GM18502 (cell line): Measurements from ENCODE around the gene MRI1.
"Not testable (repeated sequence)": the region's sequence is repeated elsewhere in the genome, so short reads cannot be mapped to it uniquely, and the experiment has no call there.

Experiments
- ATAC-seq: cut with Tn5 transposase; IDR thresholded peaks from one replicate; pipeline ENCODE4 v1.9.1; 2021; ENCODE audit warnings: mild to moderate bottlenecking; ENCODE audit not compliant: unreplicated experiment, poor library complexity

The MRI1 gene

DNA sequence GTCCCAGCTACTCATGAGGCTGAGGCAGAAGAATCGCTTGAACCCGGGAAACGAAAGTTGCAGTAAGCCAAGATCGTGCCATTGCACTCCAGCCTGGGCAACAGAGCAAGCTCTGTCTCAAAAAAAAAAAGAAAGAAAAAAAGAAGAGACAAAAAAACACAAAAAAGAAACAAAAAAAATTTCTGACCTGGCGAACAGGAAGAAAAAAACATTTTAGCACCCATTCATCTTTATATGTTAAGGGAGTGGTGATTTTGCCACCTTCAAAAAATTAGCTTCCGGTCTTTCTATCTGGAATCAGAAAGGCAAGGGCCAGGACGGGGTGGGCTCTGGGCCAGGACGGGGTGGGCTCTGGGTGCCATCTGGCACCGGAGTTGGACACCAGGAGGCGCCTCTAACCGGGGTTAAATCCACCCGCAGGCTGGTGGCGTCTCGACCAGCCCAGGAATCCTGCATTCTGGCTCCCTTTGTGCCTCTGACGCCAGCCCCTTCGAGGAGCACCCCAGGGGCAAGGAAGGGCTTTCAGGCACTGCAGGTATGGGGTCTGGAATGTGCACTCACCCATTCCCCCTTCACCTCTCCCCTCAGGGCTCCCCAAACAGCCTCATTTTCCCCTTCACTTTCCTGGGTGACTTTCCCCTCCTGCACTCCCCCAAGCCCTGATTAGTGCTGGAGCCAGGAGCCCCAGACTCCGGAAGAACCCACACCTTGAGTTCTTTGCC lies 20.6 kb downstream of the MRI1 start:
- ATAC-seq = no peak

DNA sequence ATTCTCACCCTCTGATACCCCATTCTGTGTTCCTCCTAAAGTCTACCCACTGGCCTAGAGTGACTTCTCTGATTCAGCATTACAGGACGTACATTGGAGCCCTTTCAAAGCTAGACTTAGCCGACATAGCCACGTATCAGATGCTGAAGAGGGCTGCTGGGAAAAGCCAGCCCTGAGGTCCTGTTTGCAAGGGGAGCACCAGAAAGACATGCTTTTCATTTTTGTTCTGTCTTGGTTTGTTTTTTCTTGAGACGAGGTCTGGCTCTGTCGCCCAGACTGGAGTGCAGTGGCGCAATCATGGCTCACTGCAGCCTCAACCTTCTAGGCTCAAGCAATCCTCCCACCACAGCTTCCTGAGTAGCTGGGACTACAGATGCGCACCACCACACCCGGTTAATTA lies 24.7 kb downstream of the MRI1 start:
- no peak for ATAC-seq

DNA sequence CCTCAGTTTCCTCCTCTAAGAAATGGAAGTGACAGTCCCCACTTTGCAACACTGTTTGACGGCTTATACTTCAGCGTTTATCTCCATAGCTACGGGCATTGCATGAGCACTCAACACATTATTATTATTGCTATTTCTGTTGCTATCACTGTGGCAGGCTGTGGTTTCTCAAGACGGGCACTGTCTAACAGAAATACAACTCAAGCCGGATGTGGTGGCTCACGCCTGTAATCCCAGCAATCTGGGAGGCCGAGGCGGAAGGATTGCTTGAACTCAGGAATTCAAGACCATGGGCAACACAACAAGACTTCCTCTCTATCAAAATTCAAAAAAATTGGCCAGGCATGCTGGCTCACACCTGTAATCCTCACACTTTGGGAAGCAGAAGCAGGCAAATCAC lies 26.0 kb downstream of the MRI1 start:
- no peak for ATAC-seq

DNA sequence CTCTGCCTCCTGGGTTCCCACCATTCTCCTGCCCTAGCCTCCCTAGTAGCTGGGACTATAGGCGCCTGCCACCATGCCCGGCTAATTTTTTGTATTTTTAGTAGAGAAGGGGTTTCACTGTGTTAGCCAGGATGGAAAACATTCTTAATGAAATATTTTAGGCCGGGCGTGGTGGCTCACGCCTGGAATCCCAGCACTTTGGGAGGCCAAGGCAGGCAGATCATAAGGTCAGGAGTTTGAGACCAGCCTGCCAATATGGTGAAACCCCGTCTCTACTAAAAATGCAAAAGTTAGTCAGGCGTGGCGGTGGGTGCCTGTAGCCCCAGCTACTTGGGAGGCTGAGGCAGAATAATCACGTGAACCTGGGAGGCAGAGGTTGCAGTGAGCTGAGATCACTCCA lies 29.0 kb downstream of the MRI1 start:
- ATAC-seq = not testable (repeated sequence)

DNA sequence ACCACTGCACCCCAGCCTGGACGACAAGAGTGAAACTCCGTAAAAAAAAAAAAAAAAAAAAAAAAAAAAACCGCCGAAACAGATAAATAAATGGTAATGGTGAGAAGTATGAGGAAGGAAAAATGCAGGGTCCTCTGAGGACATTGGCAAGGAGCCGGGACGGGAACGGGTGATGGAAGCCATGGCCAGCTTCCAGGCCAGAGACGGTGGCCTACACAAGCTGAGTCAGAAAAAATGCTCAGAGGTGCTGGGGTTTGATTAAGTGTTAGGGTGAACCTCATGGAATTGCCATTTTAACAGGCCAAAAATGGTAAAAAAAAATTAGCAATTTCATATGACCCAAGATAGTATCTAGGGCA lies 30.1 kb downstream of the MRI1 start:
- no peak for ATAC-seq

DNA sequence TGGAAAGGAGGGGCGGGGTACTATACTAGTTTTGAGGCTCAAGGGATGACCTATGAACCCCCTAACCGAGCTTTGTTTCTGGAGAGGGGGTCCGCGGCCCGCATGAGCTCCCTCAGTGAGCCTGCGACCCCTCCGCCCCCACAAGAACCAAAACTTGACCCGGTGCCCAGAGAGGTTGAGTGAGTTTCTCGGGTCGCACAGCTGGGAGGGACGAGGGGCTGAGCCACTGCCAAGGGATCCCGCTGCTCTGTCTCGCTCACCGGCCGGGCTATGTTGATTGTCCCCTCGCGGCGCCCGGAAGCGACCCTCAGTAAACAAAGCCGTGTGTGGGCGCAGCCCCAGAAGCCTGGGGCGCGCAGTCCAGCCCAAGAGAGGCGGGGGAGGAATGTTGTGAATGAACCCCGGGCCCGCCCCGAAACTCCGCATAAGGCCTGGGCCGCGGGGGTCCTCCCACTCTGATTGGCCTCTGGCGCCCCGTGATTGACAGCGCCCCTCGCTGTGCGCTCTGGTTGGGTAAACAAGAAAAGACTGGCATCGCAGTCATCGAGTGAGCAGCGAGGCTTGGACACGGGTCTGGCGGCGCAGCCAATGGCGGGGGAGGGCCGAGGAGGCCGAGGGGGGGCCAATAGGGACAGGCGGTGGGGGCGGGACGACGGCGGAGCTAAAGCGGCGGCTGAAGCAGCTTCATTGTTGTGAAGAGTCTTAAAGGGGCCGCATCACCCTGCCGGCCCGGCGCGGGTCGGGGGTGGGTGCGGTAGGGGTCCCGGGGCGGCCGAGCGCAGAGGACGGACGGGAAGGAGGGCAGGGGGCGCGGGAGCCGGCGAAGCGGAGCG lies 30.7 kb downstream of the MRI1 start, which contains the start of gene ZSWIM4:
ZSWIM4 (plus strand) TSS at position 687 of the 833 bp plus-strand sequence. CDS start 206 bp downstream, outside the sequence.
- ATAC-seq = peak; percentile 97

DNA sequence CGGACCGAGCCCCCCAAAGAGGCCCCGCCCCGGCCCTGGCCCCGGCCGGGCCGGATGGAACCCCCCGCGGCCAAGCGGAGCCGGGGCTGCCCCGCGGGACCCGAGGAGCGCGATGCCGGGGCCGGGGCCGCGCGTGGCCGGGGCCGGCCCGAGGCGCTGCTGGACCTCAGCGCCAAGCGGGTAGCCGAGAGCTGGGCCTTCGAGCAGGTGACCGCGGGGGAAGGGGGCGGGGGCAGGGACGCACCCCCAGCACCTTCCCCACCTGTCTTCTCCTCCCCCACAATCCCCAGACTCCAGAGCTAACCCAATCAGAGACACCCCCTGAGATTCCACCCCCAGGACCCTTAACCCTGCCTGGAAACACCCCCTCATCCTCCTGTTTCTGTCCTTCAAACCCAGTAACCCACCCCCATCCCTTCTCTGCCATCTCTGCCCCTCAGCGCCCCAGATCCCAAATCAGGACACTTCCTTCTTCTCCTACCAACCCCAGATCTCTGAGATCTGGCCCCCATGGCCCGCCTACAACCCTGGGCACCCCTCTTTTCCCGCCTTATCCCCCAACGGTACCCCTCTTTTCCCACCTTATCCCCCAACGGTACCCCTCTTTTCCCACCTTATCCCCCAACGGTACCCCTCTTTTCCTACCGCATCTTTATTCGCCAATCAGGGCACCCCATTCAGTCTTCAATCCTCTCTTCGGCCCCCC lies 31.4 kb downstream of the MRI1 start:
- ATAC-seq = peak; percentile 32

DNA sequence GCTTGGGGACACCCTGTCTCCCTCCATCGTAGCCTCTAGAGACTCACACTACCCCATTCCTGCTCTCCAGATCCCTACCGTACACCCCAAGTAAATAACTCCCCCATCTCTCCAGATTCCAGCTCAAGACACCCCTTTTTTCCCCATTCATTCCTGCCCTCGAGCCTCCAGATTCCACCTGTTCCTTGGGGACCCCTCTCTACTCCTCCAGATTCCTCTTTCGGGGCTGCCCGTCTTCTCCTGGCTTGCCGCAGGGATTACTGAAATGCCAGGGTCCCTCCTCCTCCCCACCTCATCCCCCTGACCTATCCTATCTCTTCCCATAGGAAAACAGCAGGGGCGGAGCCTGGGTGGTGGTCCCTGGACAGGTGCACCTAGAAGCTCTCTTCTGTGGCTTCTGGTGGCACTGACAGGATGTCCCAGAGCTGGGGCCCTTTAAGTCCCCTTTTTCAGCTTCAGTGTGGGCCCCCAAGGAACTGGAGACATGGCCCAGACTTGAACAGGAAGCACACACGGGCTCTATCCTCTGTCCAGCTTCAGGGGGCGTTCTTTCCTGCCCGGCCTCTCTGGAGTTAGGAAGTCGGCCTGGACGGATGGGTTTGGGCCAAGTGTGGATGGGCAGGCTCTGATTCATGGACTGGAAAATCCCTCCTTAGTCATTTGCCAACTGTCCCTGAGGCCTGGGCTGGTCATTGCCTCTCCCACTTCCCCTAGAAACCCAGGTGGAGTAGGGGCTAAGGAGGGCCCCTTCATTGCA lies 32.2 kb downstream of the MRI1 start:
- ATAC-seq = no peak

DNA sequence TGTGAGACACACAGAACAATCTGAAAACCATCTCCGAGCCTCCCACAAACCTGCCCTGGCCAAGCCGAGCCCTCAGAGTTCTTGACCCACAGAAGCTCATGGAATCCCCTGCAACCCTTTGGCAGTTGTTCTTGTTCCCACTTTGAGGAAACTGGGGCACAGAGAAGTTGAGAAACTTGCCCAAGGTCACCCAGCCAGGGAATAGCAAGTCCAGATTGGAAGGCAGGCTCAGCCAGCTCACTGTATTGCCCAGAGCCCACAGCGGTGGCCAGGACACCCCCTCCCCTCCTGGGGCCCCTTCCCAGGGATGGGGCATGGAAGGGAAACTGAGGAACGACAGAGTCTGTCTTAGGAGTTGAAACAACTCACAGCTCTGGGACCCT lies 32.7 kb downstream of the MRI1 start:
- no peak for ATAC-seq

DNA sequence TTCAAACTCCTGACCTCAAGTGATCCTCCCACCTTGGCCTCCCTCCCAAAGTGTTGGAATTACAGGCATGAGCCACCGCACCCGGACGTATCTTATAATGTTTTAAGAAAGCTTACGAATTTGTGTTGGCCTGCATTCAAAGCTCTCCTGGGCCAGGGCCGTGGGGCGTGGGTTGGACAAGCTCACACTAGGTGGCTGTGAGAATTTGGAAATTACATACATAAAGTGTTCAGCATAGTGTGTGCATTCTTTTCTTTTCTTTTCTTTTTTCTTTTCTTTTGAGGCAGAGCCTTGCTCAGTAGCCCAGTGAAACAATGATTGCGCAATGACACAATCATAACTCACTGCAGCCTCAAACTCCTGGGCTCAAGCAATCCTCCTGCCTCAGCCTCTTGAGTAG lies 33.5 kb downstream of the MRI1 start:
- no peak for ATAC-seq

DNA sequence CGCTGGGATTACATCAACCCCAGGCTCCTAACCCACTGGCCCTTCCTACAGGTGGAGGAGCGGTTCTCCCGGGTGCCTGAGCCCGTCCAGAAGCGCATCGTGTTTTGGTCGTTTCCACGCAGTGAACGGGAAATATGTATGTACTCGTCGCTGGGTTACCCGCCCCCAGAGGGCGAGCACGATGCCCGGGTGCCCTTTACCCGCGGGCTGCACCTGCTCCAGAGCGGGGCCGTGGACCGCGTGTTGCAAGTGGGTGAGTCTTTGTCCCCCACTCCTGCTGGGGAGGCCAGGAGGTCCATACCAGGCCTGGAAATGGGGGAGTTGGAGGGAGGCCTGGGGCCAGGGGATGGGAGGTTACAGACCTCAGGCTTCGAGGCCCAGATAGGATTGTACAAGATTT lies 35.3 kb downstream of the MRI1 start:
- no peak for ATAC-seq

DNA sequence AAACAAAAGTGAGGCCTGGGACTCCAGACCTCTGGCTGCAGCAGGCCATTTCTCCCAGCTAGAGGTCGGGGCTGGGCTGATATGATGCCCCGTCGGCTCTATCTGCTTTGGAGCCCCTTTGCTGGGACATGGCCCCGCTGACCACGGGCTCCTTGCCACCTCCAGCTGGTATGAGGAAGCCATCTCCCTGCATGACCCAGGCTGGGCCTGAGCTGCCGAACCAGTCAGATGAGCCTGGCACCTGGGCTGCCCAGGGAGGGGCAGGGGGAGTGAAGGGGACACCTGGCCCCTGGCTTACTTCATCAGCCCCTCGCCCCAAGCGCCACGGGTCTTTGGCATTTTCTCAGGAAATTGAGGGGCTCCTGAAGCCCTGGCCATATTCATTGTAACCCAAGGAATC lies 38.7 kb downstream of the MRI1 start:
- ATAC-seq = no peak

DNA sequence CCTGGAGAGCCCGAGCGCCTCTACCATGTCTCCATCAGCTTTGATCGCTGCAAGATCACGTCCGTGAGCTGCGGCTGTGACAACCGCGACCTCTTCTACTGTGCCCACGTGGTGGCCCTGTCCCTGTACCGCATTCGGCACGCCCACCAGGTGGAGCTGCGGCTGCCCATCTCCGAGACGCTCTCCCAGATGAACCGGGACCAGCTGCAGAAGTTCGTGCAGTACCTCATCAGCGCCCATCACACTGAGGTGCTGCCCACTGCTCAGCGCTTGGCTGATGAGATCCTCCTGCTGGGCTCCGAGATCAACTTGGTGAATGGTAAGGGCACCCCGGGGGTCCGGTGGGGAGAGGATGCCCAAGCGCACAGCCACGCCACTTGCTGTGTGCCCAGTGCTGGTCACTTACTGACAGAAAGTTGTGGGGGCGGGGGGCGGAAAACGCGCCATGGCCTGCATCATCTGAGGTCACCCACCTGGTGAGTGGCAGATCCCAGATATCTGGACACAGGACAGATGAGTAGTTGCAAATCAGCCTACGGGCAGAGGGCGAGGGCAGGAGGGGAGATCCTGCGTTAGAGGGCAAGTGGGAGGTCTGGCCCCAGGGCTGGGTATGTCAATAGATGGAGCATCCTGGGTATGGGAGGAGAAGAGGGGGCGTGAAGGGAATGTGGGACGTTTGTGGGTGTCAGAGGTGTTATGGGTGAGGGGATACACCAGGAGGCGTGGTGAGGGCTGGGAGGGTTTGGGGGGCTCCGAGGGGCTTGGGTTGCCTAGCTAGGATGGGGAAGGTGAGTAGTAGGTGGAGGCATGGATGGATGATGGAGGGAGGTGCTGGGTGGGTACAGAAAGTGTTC lies 40.7 kb downstream of the MRI1 start:
- no peak for ATAC-seq

DNA sequence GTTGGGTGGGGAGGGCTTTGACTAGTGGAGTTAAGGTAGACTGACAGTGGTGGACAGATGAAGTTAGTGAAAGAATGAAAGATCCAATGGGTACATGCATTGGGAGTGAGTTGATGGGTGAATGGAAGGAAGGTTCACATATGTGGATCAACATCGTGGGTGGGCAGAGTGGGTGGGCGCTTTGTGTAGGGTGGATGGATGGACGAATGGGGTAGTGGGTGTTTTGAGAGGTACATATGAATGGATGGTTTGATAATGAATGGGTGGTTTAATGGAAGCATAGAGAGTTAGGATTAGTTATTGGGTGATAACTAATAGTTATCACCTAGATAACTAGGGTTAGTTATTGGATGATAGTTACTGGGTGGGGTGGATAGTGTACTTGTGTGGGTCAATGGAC lies 42.4 kb downstream of the MRI1 start:
- no peak for ATAC-seq

DNA sequence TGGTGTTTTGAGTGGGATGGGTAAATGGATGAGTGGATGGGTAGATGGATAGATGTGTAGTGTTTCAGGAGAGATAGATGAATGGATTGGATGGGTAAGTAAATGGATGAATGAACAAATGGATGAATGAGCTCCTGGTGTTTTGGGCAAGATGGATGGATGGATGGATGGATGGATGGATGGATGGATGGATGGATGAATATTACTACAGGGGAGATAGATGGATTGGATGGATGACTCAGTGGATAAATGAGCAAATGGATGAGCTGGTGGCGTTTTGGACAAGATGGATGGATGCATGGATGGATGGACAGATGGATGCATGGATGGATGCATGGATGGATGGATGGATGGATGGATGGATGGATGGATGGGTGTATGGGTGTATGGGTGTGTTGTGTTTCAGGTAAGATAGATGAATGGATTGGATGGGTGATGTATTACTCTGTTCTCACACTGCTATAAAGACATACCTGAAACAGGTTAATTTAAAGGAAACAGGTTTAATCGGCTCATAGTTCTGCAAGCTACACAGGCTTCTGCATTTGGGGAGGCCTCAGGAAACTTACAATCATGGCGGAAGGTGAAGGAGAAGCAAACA lies 43.2 kb downstream of the MRI1 start:
- ATAC-seq = no peak

DNA sequence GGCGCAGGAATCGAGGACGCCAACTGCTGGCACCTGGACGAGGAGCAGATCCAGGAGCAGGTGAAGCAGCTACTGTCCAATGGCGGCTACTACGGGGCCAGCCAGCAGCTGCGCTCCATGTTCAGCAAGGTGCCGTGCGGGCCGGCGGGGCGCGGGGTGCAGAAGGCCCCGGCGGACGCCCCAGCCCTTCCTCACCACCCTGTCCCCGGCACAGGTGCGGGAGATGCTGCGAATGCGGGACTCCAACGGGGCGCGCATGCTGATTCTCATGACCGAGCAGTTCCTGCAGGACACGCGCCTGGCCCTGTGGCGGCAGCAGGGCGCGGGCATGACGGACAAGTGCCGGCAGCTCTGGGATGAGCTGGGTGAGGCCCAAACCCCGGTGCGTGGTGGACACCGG lies 44.5 kb downstream of the MRI1 start:
- ATAC-seq = no peak

DNA sequence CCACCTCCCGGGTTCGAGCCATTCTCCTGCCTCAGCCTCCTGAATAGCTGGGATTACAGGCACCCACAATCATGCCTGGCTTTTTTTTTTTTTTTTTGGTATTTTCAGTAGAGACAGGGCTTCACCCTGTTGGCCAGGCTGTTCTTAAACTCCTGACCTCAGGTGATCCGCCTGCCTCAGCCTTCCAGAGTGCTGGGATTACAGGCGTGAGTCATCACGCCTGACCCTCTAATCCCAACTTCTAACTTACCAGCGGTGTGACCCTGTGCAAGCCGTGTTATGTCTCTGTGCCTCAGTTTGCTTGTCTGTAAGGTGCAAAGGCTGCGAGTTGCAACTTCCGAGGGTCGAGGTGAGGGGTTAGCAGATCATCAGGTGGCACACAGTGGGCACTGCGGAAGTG lies 48.2 kb downstream of the MRI1 start:
- no peak for ATAC-seq

DNA sequence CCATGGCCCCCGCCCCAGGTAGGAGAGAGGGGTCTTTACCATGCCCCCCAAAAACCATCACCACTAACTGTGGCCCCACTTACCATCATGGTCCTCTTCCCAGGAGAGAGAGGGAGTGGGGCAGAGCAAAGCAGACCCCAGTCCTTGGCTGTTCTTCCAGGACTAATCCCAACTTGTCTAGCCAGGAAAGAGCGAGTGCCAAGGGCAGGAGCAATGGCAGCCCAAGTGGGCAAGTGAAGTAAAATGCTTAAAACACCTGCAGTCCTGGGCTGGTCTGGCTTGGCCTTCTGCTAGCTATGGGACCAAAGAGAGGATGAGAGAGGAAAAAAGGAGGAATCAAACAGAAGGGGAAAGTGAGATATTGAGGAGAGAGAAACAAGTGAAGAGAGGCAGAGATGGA lies 48.8 kb downstream of the MRI1 start:
- ATAC-seq = no peak

DNA sequence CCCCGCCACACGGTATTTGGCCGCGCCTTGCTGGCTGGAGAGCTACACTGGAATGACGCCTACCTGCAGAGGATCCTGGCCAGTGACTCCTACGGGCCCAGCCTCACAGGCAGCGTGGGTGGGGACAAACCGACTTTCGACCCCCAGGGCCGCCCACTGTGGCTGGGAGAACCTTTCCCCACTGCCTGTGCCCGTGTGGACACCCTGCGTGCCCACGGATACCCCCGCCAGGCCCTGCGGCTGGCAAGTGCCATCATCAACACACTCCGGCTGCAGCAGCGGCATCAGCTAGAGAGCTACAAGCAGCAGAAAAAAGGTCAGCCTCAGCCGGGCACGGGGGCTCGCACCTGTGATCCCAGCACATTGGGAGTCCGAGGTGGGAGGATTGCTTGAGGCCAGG lies 50.2 kb downstream of the MRI1 start:
- no peak for ATAC-seq
